Type B pancreatic cell (in vitro differentiated cells): ENCODE measurements around the gene SESN3. TPM values are rescaled to one million over a fixed set of nuclear protein-coding genes. Genes with fewer than 3 reads are reported as not detected.

Source experiments
- DNase-seq: peaks from one replicate; pipeline ENCODE4 v3.0.0; 2021; ENCODE audit warnings: mixed read lengths; ENCODE audit not compliant: unreplicated experiment; ENCODE audit errors: extremely low spot score
- H3K27ac Mint-ChIP-seq: 2 replicates; pipeline ENCODE4 v1.8.0; 2021; ENCODE audit warnings: mild to moderate bottlenecking, mixed read lengths
- H3K27me3 Mint-ChIP-seq: 2 replicates; pipeline ENCODE4 v1.8.0; 2021; ENCODE audit warnings: mixed read lengths
- H3K36me3 Mint-ChIP-seq: 2 replicates; pipeline ENCODE4 v1.8.0; 2021; ENCODE audit warnings: mixed read lengths
- H3K4me1 Mint-ChIP-seq: one replicate; pipeline ENCODE4 v1.8.0; 2021; ENCODE audit warnings: mixed read lengths; ENCODE audit not compliant: unreplicated experiment
- H3K4me3 Mint-ChIP-seq: 2 replicates; pipeline ENCODE4 v1.8.0; 2021; ENCODE audit warnings: mild to moderate bottlenecking, mixed read lengths
- H3K9me3 Mint-ChIP-seq: 2 replicates; pipeline ENCODE4 v1.8.0; 2021; ENCODE audit warnings: mixed read lengths
- total RNA-seq: library from RNA; stranded (reverse); gene quantifications from 2 replicates; pipeline ENCODE4 v1.2.1, GENCODE V29; 2021; ENCODE audit warnings: low replicate concordance
- TF ChIP-seq, protein P1 (sequence below): fragments of 200-600 bp; sonication (generic); conservative IDR thresholded peaks from 2 replicates; pipeline ENCODE4 v1.5.0; 2021; ENCODE audit warnings: antibody characterized with exemption, mild to moderate bottlenecking

Gene SESN3
- total RNA-seq, 1 donor from 2014 or later = 107 TPM

DNA sequence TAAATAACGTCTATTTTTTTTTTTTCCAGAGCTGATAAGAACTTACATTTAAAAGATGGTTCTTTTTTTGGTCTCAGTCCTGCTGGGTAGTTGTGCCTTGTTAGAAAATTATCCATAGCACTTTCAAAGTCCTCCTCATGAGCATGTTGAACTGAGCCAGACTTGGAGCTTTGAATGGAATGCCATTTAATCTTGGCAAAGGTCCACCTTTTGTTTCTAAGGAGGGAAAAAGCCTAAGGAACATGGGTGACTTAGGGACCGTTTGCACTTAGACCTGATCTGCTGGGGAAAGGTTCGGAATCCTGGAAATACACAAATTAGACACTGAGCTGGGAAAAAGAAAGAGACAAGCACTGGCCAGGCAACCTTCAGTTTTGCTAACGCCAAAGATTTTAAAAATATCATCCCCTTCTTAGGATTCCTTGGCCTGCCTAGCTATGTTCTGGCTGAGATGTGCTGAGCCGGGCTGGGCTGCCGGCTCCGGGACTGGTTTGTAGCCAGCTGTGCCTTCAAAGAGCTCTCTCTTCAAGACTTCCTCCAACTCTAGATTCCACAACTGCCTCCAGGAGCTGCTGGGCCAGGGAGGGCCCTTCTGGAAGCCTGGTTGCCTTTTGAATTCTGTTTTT, 74.0 kb downstream of the SESN3 start:
- Mint-ChIP-seq H3K9me3 (no peaks in the 10 kb centered on the region), H3K27me3 (no peaks in the 10 kb centered on the region), H3K36me3 (peaks cover 4% of the 10 kb centered on the region), H3K27ac (no peak overlapping the region), H3K4me3 (no peak overlapping the region), H3K4me1 (peaks cover 5% of the 10 kb centered on the region)
- DNase-seq = no peak
- TF ChIP-seq, protein P1, sequence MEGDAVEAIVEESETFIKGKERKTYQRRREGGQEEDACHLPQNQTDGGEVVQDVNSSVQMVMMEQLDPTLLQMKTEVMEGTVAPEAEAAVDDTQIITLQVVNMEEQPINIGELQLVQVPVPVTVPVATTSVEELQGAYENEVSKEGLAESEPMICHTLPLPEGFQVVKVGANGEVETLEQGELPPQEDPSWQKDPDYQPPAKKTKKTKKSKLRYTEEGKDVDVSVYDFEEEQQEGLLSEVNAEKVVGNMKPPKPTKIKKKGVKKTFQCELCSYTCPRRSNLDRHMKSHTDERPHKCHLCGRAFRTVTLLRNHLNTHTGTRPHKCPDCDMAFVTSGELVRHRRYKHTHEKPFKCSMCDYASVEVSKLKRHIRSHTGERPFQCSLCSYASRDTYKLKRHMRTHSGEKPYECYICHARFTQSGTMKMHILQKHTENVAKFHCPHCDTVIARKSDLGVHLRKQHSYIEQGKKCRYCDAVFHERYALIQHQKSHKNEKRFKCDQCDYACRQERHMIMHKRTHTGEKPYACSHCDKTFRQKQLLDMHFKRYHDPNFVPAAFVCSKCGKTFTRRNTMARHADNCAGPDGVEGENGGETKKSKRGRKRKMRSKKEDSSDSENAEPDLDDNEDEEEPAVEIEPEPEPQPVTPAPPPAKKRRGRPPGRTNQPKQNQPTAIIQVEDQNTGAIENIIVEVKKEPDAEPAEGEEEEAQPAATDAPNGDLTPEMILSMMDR = no peak

DNA sequence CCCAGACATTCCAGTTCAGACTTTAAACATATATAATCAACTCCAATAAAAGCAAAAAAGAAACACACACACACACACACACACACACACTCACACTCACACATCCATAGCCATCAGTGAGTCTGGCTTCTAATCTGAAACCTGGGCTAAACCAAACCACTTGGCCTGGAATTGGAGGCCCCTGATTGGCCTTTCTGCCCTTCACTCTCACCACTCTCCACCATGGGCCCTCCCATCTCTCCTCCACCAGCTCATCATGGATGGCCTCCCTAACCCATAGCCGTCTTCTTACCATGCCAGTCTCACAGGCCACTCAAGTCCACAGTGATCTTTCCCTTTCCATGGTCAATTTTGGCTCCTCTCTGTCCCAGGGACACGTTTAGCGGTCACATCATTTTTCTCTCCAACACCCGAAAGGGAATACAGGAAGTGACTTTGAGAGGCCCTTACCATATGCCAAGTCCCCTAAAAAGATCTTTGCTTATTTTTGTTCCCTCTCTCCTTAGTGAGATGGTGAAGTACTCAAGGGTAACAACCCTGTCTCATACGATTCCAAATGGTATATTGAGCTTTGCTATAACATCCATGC, 74.8 kb downstream of the SESN3 start:
- H3K9me3 Mint-ChIP-seq = no peaks in the 10 kb centered on the region
- no peak for DNase-seq
- H3K27me3 Mint-ChIP-seq = no peaks in the 10 kb centered on the region
- TF ChIP-seq, protein P1 = no peak
- H3K27ac Mint-ChIP-seq = no peak overlapping the region
- peaks cover 5% of the 10 kb centered on the region for H3K4me1 Mint-ChIP-seq
- peaks cover 4% of the 10 kb centered on the region for H3K36me3 Mint-ChIP-seq
- H3K4me3 Mint-ChIP-seq = no peak overlapping the region

DNA sequence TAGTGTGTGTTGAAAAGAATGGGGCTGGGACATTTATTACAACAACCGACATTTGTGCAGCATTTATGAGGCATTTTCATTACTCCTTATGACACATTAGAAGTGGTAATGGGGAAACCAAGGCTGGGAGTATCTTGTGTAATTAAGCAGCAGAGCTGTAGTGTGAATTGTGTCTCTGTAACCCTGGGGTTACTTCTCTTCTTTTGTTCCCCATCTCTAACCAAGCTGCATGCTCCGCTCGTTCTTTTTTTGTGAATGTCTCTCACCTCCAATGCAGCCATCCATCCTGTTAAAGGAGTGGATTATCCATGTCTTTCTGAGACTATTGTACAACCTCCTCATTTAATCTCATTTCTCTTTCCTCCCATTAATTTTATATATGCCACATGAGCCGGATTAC, 75.6 kb downstream of the SESN3 start:
- peaks cover 4% of the 10 kb centered on the region for H3K36me3 Mint-ChIP-seq
- H3K4me3 Mint-ChIP-seq = no peak overlapping the region
- peaks cover 5% of the 10 kb centered on the region for H3K4me1 Mint-ChIP-seq
- H3K27ac Mint-ChIP-seq = no peak overlapping the region
- H3K27me3 Mint-ChIP-seq = no peaks in the 10 kb centered on the region
- no peak for DNase-seq
- TF ChIP-seq, protein P1 = no peak
- H3K9me3 Mint-ChIP-seq = no peaks in the 10 kb centered on the region

DNA sequence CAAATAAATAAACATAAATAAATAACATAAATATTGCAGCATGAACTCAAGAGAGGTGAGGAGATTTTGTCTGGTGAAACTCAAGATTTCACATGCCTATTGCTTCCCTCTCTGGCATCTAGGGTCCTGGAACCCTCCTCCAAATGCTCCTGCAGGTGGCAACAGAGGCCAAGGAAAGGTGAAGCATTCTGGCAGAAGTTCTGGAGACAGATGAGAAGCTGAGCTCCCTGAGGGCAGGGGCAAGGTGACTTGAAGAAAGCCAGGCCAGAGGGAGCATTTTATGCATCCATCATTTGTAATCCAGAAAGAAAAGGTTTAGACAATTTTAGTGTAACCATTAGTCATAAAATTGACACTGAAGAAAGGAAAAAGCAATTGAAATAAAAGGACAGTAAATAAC, 76.5 kb downstream of the SESN3 start:
- H3K4me3 Mint-ChIP-seq = no peak overlapping the region
- H3K27me3 Mint-ChIP-seq = no peaks in the 10 kb centered on the region
- TF ChIP-seq, protein P1 = peak; percentile 80
- no peak overlapping the region for H3K27ac Mint-ChIP-seq
- DNase-seq = no peak
- H3K4me1 Mint-ChIP-seq = peaks cover 6% of the 10 kb centered on the region
- H3K9me3 Mint-ChIP-seq = no peaks in the 10 kb centered on the region
- peaks cover 4% of the 10 kb centered on the region for H3K36me3 Mint-ChIP-seq

GRCh38 chr11:95153857-95154246, 77.2 kb downstream of the SESN3 start:
- TF ChIP-seq, protein P1 = no peak
- Mint-ChIP-seq H3K4me3 (no peak overlapping the region), H3K9me3 (no peaks in the 10 kb centered on the region), H3K4me1 (peaks cover 12% of the 10 kb centered on the region), H3K27me3 (no peaks in the 10 kb centered on the region), H3K27ac (no peak overlapping the region), H3K36me3 (peaks cover 4% of the 10 kb centered on the region)
- no peak for DNase-seq
